Fibroblast of gingiva (primary cell): ENCODE data around the gene CCDC81.
A peak's percentile ranks its signal among the peaks of the same experiment; 100 is the strongest.

Experiments
- DNase-seq: peaks from one replicate; pipeline ENCODE4 v3.0.0-alpha.2; 2011; ENCODE audit warnings: low read depth

The CCDC81 gene

GRCh38 chr11:86440843-86441242 is 66.2 kb downstream of the CCDC81 start:
- no peak for DNase-seq

- DNase-seq, result no peak
Measured at GRCh38 chr11:86442420-86442819, 67.7 kb downstream of the CCDC81 start.

- DNase-seq, result no peak
Measured at GRCh38 chr11:86442827-86443226, 68.1 kb downstream of the CCDC81 start.

- no peak for DNase-seq
Measured at GRCh38 chr11:86443415-86443814, 68.7 kb downstream of the CCDC81 start.

- no peak for DNase-seq
Measured at GRCh38 chr11:86444981-86445380, 70.3 kb downstream of the CCDC81 start.

- DNase-seq, result no peak
Measured at GRCh38 chr11:86446163-86446923, 71.7 kb downstream of the CCDC81 start.

- no peak for DNase-seq
Measured at GRCh38 chr11:86446924-86447285, 72.2 kb downstream of the CCDC81 start.

- DNase-seq, result no peak
Measured at GRCh38 chr11:86447763-86448480, 73.2 kb downstream of the CCDC81 start.

GRCh38 chr11:86449993-86450629 is 75.4 kb downstream of the CCDC81 start:
- peak; percentile 15 for DNase-seq

GRCh38 chr11:86453290-86454030 is 78.8 kb downstream of the CCDC81 start:
- DNase-seq, result no peak

- DNase-seq, result peak; percentile 66
Measured at GRCh38 chr11:86456075-86456939, 81.6 kb downstream of the CCDC81 start.

GRCh38 chr11:86458294-86459001 is 83.8 kb downstream of the CCDC81 start:
- DNase-seq, result peak; percentile 64

- DNase-seq, result no peak
Measured at GRCh38 chr11:86459002-86459385, 84.3 kb downstream of the CCDC81 start.

GRCh38 chr11:86459682-86460460 is 85.2 kb downstream of the CCDC81 start:
- DNase-seq, result peak; percentile 71

- no peak for DNase-seq
Measured at GRCh38 chr11:86460461-86461385, 86.0 kb downstream of the CCDC81 start.

GRCh38 chr11:86461892-86462291 is 87.2 kb downstream of the CCDC81 start:
- no peak for DNase-seq

GRCh38 chr11:86463120-86463519 is 88.4 kb downstream of the CCDC81 start:
- DNase-seq, result no peak

- DNase-seq, result no peak
Measured at GRCh38 chr11:86463955-86464354, 89.3 kb downstream of the CCDC81 start.
